Choroid plexus epithelial cell (primary cell): ENCODE data around the gene ARHGAP4.

Experiments used
- DNase-seq: peaks from one replicate; pipeline ENCODE4 v3.0.0-alpha.2; 2010; ENCODE audit warnings: low read depth
- H3K4me3 ChIP-seq: 2 replicates; pipeline ENCODE4 v1.5.1; 2011; ENCODE audit warnings: low read depth, mild to moderate bottlenecking, control low read depth, low read length, moderate library complexity
- CTCF ChIP-seq: conservative IDR thresholded peaks from 2 replicates; pipeline ENCODE4 v1.5.1; 2011; ENCODE audit warnings: low read depth, mild to moderate bottlenecking, control low read depth, inconsistent platforms, low read length, moderate library complexity

The ARHGAP4 gene

GRCh38 chrX:153889123-153889522 is 36.9 kb downstream of the ARHGAP4 start:
- DNase-seq: no peak
- no peak overlapping the region for H3K4me3 ChIP-seq

GRCh38 chrX:153888344-153888743 is 37.7 kb downstream of the ARHGAP4 start:
- no peak for DNase-seq
- TF ChIP-seq CTCF: no peak

More at GRCh38 chrX:153889123-153889522, 36.9 kb downstream of the ARHGAP4 start:
- TF ChIP-seq CTCF: no peak

GRCh38 chrX:153887385-153887784 is 38.7 kb downstream of the ARHGAP4 start:
- no peak overlapping the region for H3K4me3 ChIP-seq
- DNase-seq: no peak
- no peak for TF ChIP-seq CTCF

More at GRCh38 chrX:153888344-153888743, 37.7 kb downstream of the ARHGAP4 start:
- no peak overlapping the region for H3K4me3 ChIP-seq

GRCh38 chrX:153886915-153887314 is 39.1 kb downstream of the ARHGAP4 start:
- TF ChIP-seq CTCF: no peak
- H3K4me3 ChIP-seq: no peak overlapping the region
- DNase-seq: no peak

- TF ChIP-seq CTCF: no peak
- DNase-seq: no peak
- H3K4me3 ChIP-seq: no peak within 1 kb of the TSS
Measured at GRCh38 chrX:153885968-153886903, 39.8 kb downstream of the ARHGAP4 start, which contains the start of gene L1CAM. TSS of gene L1CAM (minus strand) at chrX:153886173. CDS start at chrX:153875836, 10,337 bp downstream.

GRCh38 chrX:153885208-153885787 is 40.8 kb downstream of the ARHGAP4 start:
- DNase-seq: no peak
- no peak for TF ChIP-seq CTCF
- H3K4me3 ChIP-seq: no peak overlapping the region
